ENCODE measurements around the gene TRPC1.

The TRPC1 gene

GRCh38 chr3:142768338-142768737 lies 44.5 kb downstream of the TRPC1 start:
- no peak overlapping the region for H3K4me3 Mint-ChIP-seq
- peaks cover 27% of the 10 kb centered on the region for H3K9me3 Mint-ChIP-seq
- no peak for TF ChIP-seq CTCF (IDR thresholded peaks at IDR 0.05; ENCODE audit: unreplicated experiment in 3 of 3)
- H3K27me3 Mint-ChIP-seq (ENCODE audit: low read depth), result no peaks in the 10 kb centered on the region
- H3K4me1 Mint-ChIP-seq, result no peaks in the 10 kb centered on the region
- peaks cover 85% of the 10 kb centered on the region for H3K36me3 Mint-ChIP-seq (ENCODE audit: low read depth)
- H3K27ac Mint-ChIP-seq, result no peak overlapping the region

GRCh38 chr3:142777927-142778326 lies 54.1 kb downstream of the TRPC1 start:
- no peak for TF ChIP-seq CTCF (IDR thresholded peaks at IDR 0.05; ENCODE audit: unreplicated experiment in 3 of 3)
- Mint-ChIP-seq H3K27me3 (ENCODE audit: low read depth) (no peaks in the 10 kb centered on the region), H3K9me3 (no peaks in the 10 kb centered on the region), H3K4me3 (no peak overlapping the region), H3K36me3 (ENCODE audit: low read depth) (peaks cover 18% of the 10 kb centered on the region), H3K27ac (no peak overlapping the region), H3K4me1 (no peaks in the 10 kb centered on the region)

GRCh38 chr3:142778541-142778940 lies 54.7 kb downstream of the TRPC1 start:
- Mint-ChIP-seq H3K9me3 (no peaks in the 10 kb centered on the region), H3K27ac (no peak overlapping the region), H3K4me3 (no peak overlapping the region), H3K36me3 (ENCODE audit: low read depth) (peaks cover 14% of the 10 kb centered on the region), H3K4me1 (no peaks in the 10 kb centered on the region), H3K27me3 (ENCODE audit: low read depth) (no peaks in the 10 kb centered on the region)
- no peak for TF ChIP-seq CTCF (IDR thresholded peaks at IDR 0.05; ENCODE audit: unreplicated experiment in 3 of 3)

GRCh38 chr3:142779591-142779990 lies 55.8 kb downstream of the TRPC1 start:
- H3K4me1 Mint-ChIP-seq, result no peaks in the 10 kb centered on the region
- H3K27ac Mint-ChIP-seq, result no peak overlapping the region
- no peak for TF ChIP-seq CTCF (IDR thresholded peaks at IDR 0.05; ENCODE audit: unreplicated experiment in 3 of 3)
- H3K27me3 Mint-ChIP-seq (ENCODE audit: low read depth), result no peaks in the 10 kb centered on the region
- H3K36me3 Mint-ChIP-seq (ENCODE audit: low read depth), result peaks cover 6% of the 10 kb centered on the region
- no peak overlapping the region for H3K4me3 Mint-ChIP-seq
- no peaks in the 10 kb centered on the region for H3K9me3 Mint-ChIP-seq

- Mint-ChIP-seq H3K9me3 (no peaks in the 10 kb centered on the region), H3K36me3 (ENCODE audit: low read depth) (peaks cover 9% of the 10 kb centered on the region), H3K27ac (no peak overlapping the region), H3K27me3 (ENCODE audit: low read depth) (no peaks in the 10 kb centered on the region), H3K4me1 (no peaks in the 10 kb centered on the region), H3K4me3 (no peak overlapping the region)
- TF ChIP-seq CTCF (IDR thresholded peaks at IDR 0.05; ENCODE audit: unreplicated experiment in 3 of 3), result no peak
Measured at GRCh38 chr3:142782616-142783015, 58.8 kb downstream of the TRPC1 start.

GRCh38 chr3:142784228-142784627 lies 60.4 kb downstream of the TRPC1 start:
- Mint-ChIP-seq H3K4me3 (no peak overlapping the region), H3K27ac (no peak overlapping the region), H3K4me1 (no peaks in the 10 kb centered on the region)

More at GRCh38 chr3:142784228-142784627, 60.4 kb downstream of the TRPC1 start:
- peaks cover 9% of the 10 kb centered on the region for H3K36me3 Mint-ChIP-seq (ENCODE audit: low read depth)
- no peak for TF ChIP-seq CTCF (IDR thresholded peaks at IDR 0.05; ENCODE audit: unreplicated experiment in 3 of 3)
- H3K9me3 Mint-ChIP-seq, result no peaks in the 10 kb centered on the region
- no peaks in the 10 kb centered on the region for H3K27me3 Mint-ChIP-seq (ENCODE audit: low read depth)

Measured in nephron (organoid).